GM23338 (cell line): ENCODE measurements around the gene PLD1. TPM values are rescaled to one million over a fixed set of nuclear protein-coding genes. Genes with fewer than 3 reads are reported as not detected.

Experiments used
- ATAC-seq: fragments of 200-7000 bp; cut with Tn5 transposase; 3 replicates; pipeline ENCODE4 v1.9.1; 2020
- DNase-seq: peaks from one replicate; pipeline ENCODE4 v3.0.0-alpha.2; 2015; ENCODE audit warnings: low spot score
- H2AFZ ChIP-seq: fragments of 200-600 bp; sonication (generic); 2 replicates; pipeline ENCODE4 v1.8.0; 2016; ENCODE audit warnings: antibody characterized with exemption, mild to moderate bottlenecking, moderate library complexity
- H3F3A ChIP-seq: fragments of 200-600 bp; sonication (generic); replicated peaks from 2 replicates; pipeline ENCODE4 v1.8.0; 2017; ENCODE audit warnings: antibody characterized with exemption, mixed run types, low read depth
- H3K27ac ChIP-seq: fragments of 200-600 bp; sonication (generic); 2 replicates; pipeline ENCODE4 v1.6.1; 2016; ENCODE audit warnings: low read depth
- H3K27me3 ChIP-seq: fragments of 200-600 bp; sonication (generic); 2 replicates; pipeline ENCODE4 v1.8.0; 2016; ENCODE audit warnings: mild to moderate bottlenecking, mixed run types, moderate library complexity; ENCODE audit not compliant: insufficient read depth
- H3K36me3 ChIP-seq: fragments of 200-600 bp; sonication (generic); 2 replicates; pipeline ENCODE4 v1.8.0; 2016; ENCODE audit warnings: mild to moderate bottlenecking; ENCODE audit not compliant: insufficient read depth
- H3K4me1 ChIP-seq: fragments of 200-600 bp; sonication (generic); 2 replicates; pipeline ENCODE4 v1.8.0; 2016; ENCODE audit warnings: mild to moderate bottlenecking, moderate library complexity; ENCODE audit not compliant: insufficient read depth
- H3K4me2 ChIP-seq: fragments of 200-600 bp; sonication (generic); 2 replicates; pipeline ENCODE4 v1.7.1; 2017; ENCODE audit warnings: mixed run types
- H3K4me3 ChIP-seq: fragments of 200-600 bp; sonication (generic); 2 replicates; pipeline ENCODE4 v1.6.1; 2016; ENCODE audit warnings: mixed run types
- H3K79me2 ChIP-seq: fragments of 200-600 bp; sonication (generic); replicated peaks from 2 replicates; pipeline ENCODE4 v1.8.0; 2017; ENCODE audit warnings: mild to moderate bottlenecking; ENCODE audit not compliant: insufficient read depth
- H3K9me2 ChIP-seq: fragments of 200-600 bp; sonication (generic); 2 replicates; pipeline ENCODE4 v1.8.0; 2017; ENCODE audit not compliant: insufficient read depth
- H4K20me1 ChIP-seq: fragments of 200-600 bp; sonication (generic); replicated peaks from 2 replicates; pipeline ENCODE4 v1.8.0; 2017; ENCODE audit warnings: mild to moderate bottlenecking; ENCODE audit not compliant: insufficient read depth
- H3K27ac Mint-ChIP-seq: 2 replicates; pipeline ENCODE4 v1.8.0; 2020; ENCODE audit warnings: inconsistent platforms, mild to moderate bottlenecking, moderate library complexity, mixed read lengths
- H3K27me3 Mint-ChIP-seq: 3 replicates; pipeline ENCODE4 v1.8.0; 2022; ENCODE audit warnings: low read depth, mild to moderate bottlenecking, moderate library complexity, mixed read lengths, inconsistent platforms; ENCODE audit not compliant: insufficient read depth, poor library complexity
- H3K36me3 Mint-ChIP-seq: 3 replicates; pipeline ENCODE4 v1.8.0; 2021; ENCODE audit warnings: low read depth, mild to moderate bottlenecking, inconsistent platforms, moderate library complexity, mixed read lengths
- H3K4me1 Mint-ChIP-seq: 3 replicates; pipeline ENCODE4 v1.8.0; 2020; ENCODE audit warnings: mild to moderate bottlenecking, inconsistent platforms, mixed read lengths
- H3K4me3 Mint-ChIP-seq: 3 replicates; pipeline ENCODE4 v1.8.0; 2021; ENCODE audit warnings: moderate library complexity, mild to moderate bottlenecking, inconsistent platforms, mixed read lengths
- H3K9me3 Mint-ChIP-seq: 3 replicates; pipeline ENCODE4 v1.8.0; 2020; ENCODE audit warnings: moderate library complexity, mild to moderate bottlenecking, inconsistent platforms, mixed read lengths
- CREB1 ChIP-seq: fragments of 250-450 bp; sonication (Bioruptor Pico); IDR thresholded peaks from 2 replicates; pipeline ENCODE4 v1.5.0; 2020; ENCODE audit warnings: low read depth, mild to moderate bottlenecking, moderate library complexity
- CTCF ChIP-seq, 2 experiments: fragments of 200-600 bp in 1 of 2; sonication (generic) in 1 of 2; conservative IDR thresholded peaks; 2 replicates each; pipeline versions ENCODE4 v1.5.1 to v1.6.1; 2016 to 2017; ENCODE audit warnings: antibody characterized with exemption in 2 of 2, low read depth in 2 of 2, mild to moderate bottlenecking in 2 of 2, moderate library complexity in 1 of 2
- EZH2 ChIP-seq: fragments of 200-600 bp; sonication (generic); IDR thresholded peaks from one replicate; pipeline ENCODE4 v1.8.0; 2017; ENCODE audit warnings: antibody characterized with exemption, mild to moderate bottlenecking, low read depth; ENCODE audit not compliant: unreplicated experiment
- EZH2phosphoT487 ChIP-seq: fragments of 200-600 bp; sonication (generic); IDR thresholded peaks from one replicate; pipeline ENCODE4 v1.8.1; 2018; ENCODE audit warnings: antibody characterized with exemption; ENCODE audit not compliant: unreplicated experiment
- JUNB ChIP-seq: IDR thresholded peaks from one replicate; pipeline ENCODE4 v1.6.1; 2016; ENCODE audit warnings: antibody characterized with exemption; ENCODE audit not compliant: unreplicated experiment
- NANOG ChIP-seq: IDR thresholded peaks from 2 replicates; pipeline ENCODE4 v1.6.1; 2016; ENCODE audit warnings: antibody characterized with exemption, borderline replicate concordance
- POLR2AphosphoS5 ChIP-seq: IDR thresholded peaks from 2 replicates; pipeline ENCODE4 v1.6.1; 2016; ENCODE audit warnings: antibody characterized with exemption, low read depth
- REST ChIP-seq: IDR thresholded peaks from one replicate; pipeline ENCODE4 v1.6.1; 2018; ENCODE audit warnings: antibody characterized with exemption; ENCODE audit not compliant: unreplicated experiment
- STAT1 ChIP-seq: IDR thresholded peaks from one replicate; pipeline ENCODE4 v1.6.1; 2016; ENCODE audit warnings: antibody characterized with exemption; ENCODE audit not compliant: unreplicated experiment
- ZNF114 ChIP-seq: fragments of 250-450 bp; sonication (Bioruptor Pico); IDR thresholded peaks from 2 replicates; pipeline ENCODE4 v1.5.0; 2020; ENCODE audit warnings: mild to moderate bottlenecking, moderate library complexity
- ZNF331 ChIP-seq: fragments of 250-450 bp; sonication (Bioruptor Pico); IDR thresholded peaks from 2 replicates; pipeline ENCODE4 v1.5.0; 2020; ENCODE audit warnings: low read depth, mild to moderate bottlenecking, moderate library complexity
- ZNF462 ChIP-seq: fragments of 250-450 bp; sonication (Bioruptor Pico); IDR thresholded peaks from 2 replicates; pipeline ENCODE4 v1.5.0; 2020; ENCODE audit warnings: mild to moderate bottlenecking, moderate library complexity
- polyA plus RNA-seq: library from polyadenylated mRNA; unstranded; fragments of >200 nt; fragmentation: Nextera tagmentation; extraction: Ambion mirVana; gene quantifications from 2 replicates; pipeline ENCODE4 v1.2.1, GENCODE V29; 2016
- total RNA-seq: library from RNA; depleted of rRNA; stranded (reverse); fragments of >200 nt; shearing (Covaris generic); gene quantifications from 2 replicates; pipeline ENCODE4 v1.2.3, GENCODE V29; 2014

Gene PLD1
- total and polyA plus RNA-seq, 2 experiments from 2014 or later, result 1.4 to 2.2 TPM

GRCh38 chr3:171677706-171678105, 132.6 kb downstream of the PLD1 start (continued):
- TF ChIP-seq STAT1, result no peak

- Mint-ChIP-seq H3K4me3 (no peak overlapping the region), H3K27me3 (no peaks in the 10 kb centered on the region), H3K9me3 (no peaks in the 10 kb centered on the region), H3K36me3 (no peaks in the 10 kb centered on the region), H3K4me1 (peaks cover 5% of the 10 kb centered on the region; the same call in 1 of the 3 replicates), H3K27ac (no peak overlapping the region)
- no peak overlapping the region for H3K4me2 ChIP-seq
- no peaks in the 10 kb centered on the region; the same call in 1 of the 2 replicates for H3K4me1 ChIP-seq
- H3K36me3 ChIP-seq, result no peaks in the 10 kb centered on the region
- H4K20me1 ChIP-seq, result no peaks in the 10 kb centered on the region
- no peaks in the 10 kb centered on the region for H3K9me2 ChIP-seq
- H3K27me3 ChIP-seq, result no peaks in the 10 kb centered on the region
- no peak overlapping the region; the same call in 1 of the 2 replicates for H2AFZ ChIP-seq
- TF ChIP-seq CTCF (conservative IDR thresholded peaks at IDR 0.05; ENCODE audit: low read depth in 2 of 2) (no peak), JUNB (no peak), ZNF462 (no peak), CREB1 (CRISPR knock-in tag) (no peak), REST (no peak), ZNF114 (CRISPR knock-in tag) (no peak), EZH2 (no peak), NANOG (no peak), ZNF331 (no peak), POLR2AphosphoS5 (no peak), EZH2phosphoT487 (no peak)
- H3K79me2 ChIP-seq, result no peaks in the 10 kb centered on the region
- H3K27ac ChIP-seq, result no peak overlapping the region
- no peak overlapping the region for H3K4me3 ChIP-seq
- H3F3A ChIP-seq, result no peaks in the 10 kb centered on the region
- ATAC-seq (no peak), DNase-seq (no peak)
These were observed 133.6 kb downstream of the PLD1 start for GRCh38 chr3:171676601-171677175.
